Stimulated activated CD4-positive, alpha-beta T cell treated with anti-CD3 and anti-CD28 coated beads, Interleukin-12 subunit alpha, Interleukin-12 subunit beta, amount 100 ng/mL, for 4 hours (primary cell): ENCODE data around the gene NADK.
"Not testable (repeated sequence)": the region's sequence is repeated elsewhere in the genome, so short reads cannot be mapped to it uniquely, and the experiment has no call there.

Source experiments
- DNase-seq: peaks from one replicate; pipeline ENCODE4 v3.0.0-alpha.2; 2020

Gene NADK

GRCh38 chr1:1761504-1762376 lies 16.5 kb downstream of the NADK start:
- no peak for DNase-seq

DNA sequence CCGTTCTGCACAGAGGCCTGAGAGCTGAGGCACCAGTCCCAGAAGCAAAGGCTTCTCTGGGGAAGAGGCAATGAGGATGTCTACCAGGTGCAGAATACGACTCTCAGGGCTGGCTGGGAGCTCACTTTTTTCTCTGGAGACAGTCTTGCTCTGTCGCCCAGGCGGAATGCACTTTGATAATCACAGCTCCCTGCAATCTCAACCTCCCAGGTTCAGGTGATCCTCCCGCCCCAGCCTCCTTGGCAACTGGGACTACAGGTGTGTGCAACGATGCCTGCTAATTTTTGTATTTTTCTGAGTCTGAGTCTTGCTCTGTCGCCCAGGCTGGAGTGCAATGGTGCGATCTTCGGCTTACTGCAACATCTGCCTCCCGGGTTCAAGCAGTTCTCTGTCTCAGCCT lies 17.6 kb downstream of the NADK start:
- no peak for DNase-seq

- DNase-seq: no peak
Observed at GRCh38 chr1:1760345-1760650, 18.0 kb downstream of the NADK start.

GRCh38 chr1:1759456-1760344 lies 18.6 kb downstream of the NADK start:
- no peak for DNase-seq

GRCh38 chr1:1758692-1759455 lies 19.4 kb downstream of the NADK start:
- DNase-seq: no peak

DNA sequence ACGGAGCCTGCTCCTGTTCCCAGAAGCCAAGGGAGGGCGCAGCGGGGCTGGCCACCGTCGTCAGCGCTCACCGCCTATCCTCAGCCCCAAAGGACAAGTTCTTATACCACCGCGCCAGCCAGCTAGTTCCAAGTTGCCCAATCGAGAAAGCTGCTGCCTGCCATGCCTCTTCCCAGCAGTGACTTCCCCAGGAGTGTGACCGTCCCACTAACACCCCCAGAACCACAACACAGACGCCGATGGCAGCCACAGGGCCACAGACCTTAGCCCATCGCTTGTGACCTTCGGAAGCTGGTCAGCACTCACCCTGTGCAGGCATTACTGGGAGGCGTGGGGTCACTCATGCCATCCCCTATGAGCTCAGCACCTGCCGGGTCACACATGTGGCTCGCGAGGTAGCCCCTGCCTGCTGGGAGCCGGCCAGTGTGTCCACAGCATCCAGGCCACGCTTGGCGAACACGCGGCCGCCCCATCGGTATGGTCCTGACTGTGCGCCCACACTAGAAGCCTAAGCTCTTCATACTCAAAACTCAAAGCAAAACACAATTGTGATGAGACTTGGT lies 20.1 kb downstream of the NADK start:
- DNase-seq: no peak

GRCh38 chr1:1757422-1758058 lies 20.7 kb downstream of the NADK start:
- no peak for DNase-seq

DNA sequence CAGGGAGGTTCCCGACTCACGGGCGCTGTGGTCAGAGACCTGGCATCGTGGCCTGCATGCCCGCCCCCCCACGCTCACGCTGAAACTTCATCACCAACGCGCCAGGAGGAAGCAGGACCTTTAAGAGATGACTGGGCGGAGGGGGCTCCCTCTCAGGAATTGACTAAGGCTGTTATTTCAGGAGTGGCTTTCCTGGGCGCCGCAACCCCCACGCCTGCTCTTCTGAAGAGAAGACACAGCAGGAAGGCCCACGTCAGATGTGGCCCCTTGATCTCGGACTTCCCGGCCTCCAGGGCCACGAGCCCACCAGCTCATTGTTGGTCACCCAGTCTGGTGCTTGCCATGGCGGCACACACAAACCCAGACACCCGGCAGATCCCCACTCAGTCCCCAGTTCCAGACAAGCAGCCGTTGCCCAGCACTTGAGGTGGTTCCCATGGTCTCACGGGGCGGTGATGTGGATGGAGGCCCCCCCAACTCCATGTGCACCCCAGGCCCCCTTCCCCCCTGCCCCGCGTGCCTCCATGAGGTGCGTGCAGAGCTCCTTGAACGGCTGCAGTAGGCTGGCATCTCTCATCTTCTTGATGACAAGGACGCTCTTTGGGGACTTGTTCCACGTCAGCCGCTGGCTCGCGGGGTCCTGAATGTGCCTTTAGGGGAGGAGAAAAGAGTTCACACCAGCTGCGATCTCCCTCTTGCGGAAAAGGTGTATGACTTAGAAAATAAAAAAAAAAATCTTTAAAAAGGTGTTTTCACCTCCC lies 21.4 kb downstream of the NADK start:
- DNase-seq: no peak

DNA sequence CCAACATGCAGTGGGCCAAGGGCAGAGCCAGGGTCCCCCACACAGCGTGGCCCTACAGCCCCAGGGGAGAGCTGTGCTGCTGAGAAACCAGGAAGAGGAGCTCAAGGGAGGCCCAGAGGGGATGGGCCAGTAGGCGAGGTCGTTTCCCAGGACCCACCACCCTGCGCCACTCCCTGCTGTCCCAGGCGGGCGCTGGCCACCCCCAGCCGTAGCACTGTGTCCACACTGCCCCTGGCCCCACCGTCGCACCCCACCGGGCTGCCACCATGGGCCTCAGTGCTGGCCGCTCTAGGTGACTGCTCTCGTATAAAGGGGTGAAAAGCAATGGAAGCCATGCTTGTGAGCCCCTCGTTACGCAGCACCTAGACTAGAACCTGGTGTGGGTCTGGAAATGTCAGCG lies 22.4 kb downstream of the NADK start:
- no peak for DNase-seq

DNA sequence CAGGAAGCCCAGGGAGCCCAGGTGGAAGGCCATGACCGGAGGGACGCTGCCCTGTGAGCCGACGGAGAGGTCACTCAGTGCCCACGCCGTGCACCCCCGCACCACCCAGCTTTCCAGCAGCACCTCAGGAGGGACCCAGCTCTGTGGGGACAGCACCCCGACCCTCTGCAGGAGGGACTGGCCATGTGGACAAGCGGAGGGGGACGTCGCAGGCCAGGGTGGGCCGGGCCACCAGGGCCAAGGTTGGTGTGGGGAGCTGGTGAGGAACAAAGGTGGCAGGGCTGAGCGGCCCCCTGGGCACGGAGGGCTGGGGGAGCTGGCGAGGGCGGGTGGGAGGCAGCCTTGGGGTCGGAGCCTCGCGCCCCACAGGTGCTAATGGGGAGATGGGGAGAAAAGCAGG lies 22.8 kb downstream of the NADK start:
- no peak for DNase-seq

DNA sequence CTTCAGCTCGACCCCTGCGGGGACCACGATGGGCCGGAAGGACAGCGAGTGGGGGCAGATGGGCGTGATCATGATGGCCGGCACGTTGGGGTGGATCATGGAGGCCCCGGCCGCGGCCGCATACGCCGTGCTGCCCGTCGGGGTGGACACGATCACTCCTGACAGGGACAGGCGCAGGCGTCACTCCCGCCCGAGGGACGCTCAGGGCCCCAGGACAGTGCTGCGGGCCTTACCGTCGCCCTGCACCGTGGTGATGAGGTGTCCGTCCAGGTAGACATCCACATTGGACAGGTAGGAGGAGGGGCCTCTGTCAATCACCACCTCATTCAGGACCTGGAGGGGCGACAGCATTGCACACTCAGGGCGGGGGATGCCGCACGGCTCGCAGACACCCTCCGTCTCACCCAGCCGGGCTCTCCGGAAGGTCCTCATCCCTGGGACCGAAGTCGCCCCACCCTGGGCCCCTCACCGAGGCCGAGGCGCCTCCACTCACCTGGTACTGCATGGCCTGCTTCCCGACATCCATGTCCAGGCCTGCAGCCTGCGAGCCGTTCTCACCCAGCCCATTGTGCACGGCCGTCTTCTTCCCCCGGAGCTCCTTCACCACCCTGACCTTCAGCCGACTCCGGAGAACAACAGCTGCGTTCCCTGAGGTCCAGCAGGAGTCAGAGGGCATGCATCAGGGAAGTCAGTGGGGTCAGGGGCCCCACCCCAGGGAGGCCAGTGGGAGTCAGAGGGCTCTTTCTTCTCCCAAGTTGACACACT lies 24.0 kb downstream of the NADK start:
- no peak for DNase-seq

DNA sequence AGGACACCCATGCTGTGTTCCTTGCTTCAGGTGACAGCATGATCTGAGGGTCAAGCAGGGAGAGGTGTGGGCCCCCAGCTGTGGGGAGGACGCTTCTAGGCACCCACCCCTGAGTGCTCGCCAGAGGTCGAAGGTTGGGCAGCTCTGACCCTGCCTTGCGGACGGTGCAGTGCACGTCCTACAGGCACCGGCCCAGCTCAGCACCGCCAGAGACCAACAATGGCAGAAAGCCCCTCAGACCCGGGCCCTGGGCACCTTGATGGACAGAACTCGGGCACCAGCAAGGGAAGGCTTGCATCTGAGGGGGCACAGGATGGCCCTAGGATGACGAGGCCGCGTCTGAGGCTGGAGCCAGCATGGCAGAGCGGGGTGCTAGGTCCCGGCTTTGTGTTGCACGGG lies 24.7 kb downstream of the NADK start:
- DNase-seq: no peak

- no peak for DNase-seq
Observed at GRCh38 chr1:1752636-1753606, 25.3 kb downstream of the NADK start.

DNA sequence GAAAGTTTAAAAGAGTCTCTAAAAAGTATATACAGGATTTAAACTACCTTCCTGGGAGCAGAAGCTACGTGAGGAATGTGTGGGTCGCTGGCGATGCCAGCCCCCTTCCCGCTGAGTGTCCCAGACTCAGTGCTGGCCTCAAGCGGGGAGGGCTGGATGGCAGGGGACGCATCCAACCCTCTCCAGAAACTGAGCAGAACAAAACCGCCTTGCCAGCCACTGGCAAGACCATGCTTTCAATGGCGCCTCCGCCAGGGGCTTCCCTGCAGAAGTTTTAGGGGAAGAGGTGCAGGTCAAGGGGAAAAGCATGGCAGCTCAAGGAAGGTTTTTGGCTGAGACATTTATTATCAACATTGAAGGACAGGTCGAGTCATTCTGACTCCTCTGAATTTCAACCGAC lies 26.1 kb downstream of the NADK start:
- no peak for DNase-seq

GRCh38 chr1:1749941-1750340 lies 28.3 kb downstream of the NADK start:
- DNase-seq: not testable (repeated sequence)

DNA sequence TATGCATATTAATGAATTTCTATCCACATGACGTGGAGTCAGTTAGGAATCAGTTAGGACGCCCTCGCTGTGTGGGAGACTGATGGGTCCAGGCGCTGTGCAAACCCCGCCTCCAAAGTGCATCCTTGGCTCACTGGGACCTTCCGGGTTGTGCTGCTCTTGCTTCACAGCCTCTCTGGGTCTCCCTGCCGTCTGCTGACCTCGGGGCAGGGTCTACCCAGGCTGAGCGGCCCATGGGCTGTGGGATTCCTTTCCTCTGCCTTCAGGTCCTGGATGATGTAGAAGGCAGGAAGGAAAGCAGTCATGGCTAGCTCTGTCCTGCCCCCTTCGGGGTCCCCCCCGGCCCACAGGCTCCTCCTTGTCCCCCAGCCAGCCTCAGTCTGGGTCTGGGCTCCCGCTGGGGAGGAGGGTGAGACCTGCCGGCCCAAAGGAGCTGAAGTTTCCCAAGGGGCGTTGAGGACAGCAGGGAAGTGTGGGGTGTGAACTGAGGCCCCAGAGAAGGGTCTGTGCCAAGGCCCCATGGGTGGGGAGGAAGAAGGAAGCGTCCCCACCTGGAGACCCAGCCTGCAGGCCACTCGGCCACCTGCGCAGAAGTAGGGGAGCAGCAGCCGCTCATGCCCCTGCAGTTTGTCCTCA lies 29.5 kb downstream of the NADK start:
- no peak for DNase-seq

- not testable (repeated sequence) for DNase-seq
Observed at GRCh38 chr1:1746566-1746909, 31.7 kb downstream of the NADK start.

- peak; percentile 85 for DNase-seq
Observed at GRCh38 chr1:1745651-1746565, 32.4 kb downstream of the NADK start.
